Panc1 (cell line): Measurements from ENCODE around the gene TNRC6A. TPM values are rescaled to one million over a fixed set of nuclear protein-coding genes. Genes with fewer than 3 reads are reported as not detected.

ENCODE experiments used
- ATAC-seq: fragments of 200-7000 bp; cut with Tn5 transposase; 2 replicates; pipeline ENCODE4 v1.9.1; 2020; ENCODE audit warnings: mild to moderate bottlenecking, moderate library complexity
- BruUV-seq: library from RNA; stranded (reverse); fragments of 400-500 nt; replicated peaks from 2 replicates; lab custom pipeline; 2021; lab: Mats Ljungman, UMichigan
- CTCF ChIA-PET: fragments of 300-600 bp; sonication (Branson Sonifier 250); formaldehyde crosslinking; loops from one replicate; lab custom pipeline; 2022; ENCODE audit warnings: antibody characterized with exemption; lab: Charles Lee
- POLR2A ChIA-PET: fragments of 300-600 bp; sonication (Branson Sonifier 250); formaldehyde crosslinking; loops from one replicate; lab custom pipeline; 2022; ENCODE audit warnings: antibody characterized with exemption; lab: Charles Lee
- DNase-seq: peaks from one replicate; pipeline ENCODE4 v3.0.0-alpha.2; 2010; ENCODE audit warnings: low read depth, low spot score
- H3K27ac ChIP-seq: 2 replicates; pipeline ENCODE4 v1.5.1; 2011; ENCODE audit warnings: mild to moderate bottlenecking, low read length, inconsistent platforms
- H3K27me3 ChIP-seq: fragments of 200-500 bp; sonication (Bioruptor generic); 2 replicates; pipeline ENCODE4 v1.6.0; 2014; ENCODE audit warnings: low read length, inconsistent platforms; ENCODE audit not compliant: control insufficient read depth, insufficient read depth
- H3K36me3 ChIP-seq: fragments of 200-500 bp; sonication (Bioruptor generic); 2 replicates; pipeline ENCODE4 v1.5.1; 2014; ENCODE audit warnings: inconsistent platforms, mild to moderate bottlenecking, low read length, moderate library complexity; ENCODE audit not compliant: control insufficient read depth, insufficient read depth
- H3K4me1 ChIP-seq: 2 replicates; pipeline ENCODE4 v1.5.1; 2011; ENCODE audit warnings: inconsistent platforms, mild to moderate bottlenecking, low read length, moderate library complexity; ENCODE audit not compliant: control insufficient read depth, insufficient read depth
- H3K4me3 ChIP-seq, 2 experiments: 2 replicates each; pipeline ENCODE4 v1.5.1; 2011 to 2012; ENCODE audit warnings: low read depth in 2 of 2, low read length in 2 of 2, mild to moderate bottlenecking in 2 of 2, inconsistent platforms in 1 of 2, moderate library complexity in 1 of 2
- H3K9me3 ChIP-seq: fragments of 200-500 bp; sonication (Bioruptor generic); 2 replicates; pipeline ENCODE4 v1.5.1; 2014; ENCODE audit warnings: low read depth, mild to moderate bottlenecking, inconsistent platforms, low read length, moderate library complexity; ENCODE audit not compliant: control insufficient read depth, insufficient read depth
- CTCF ChIP-seq: fragments of 450-650 bp; IDR thresholded peaks from 2 replicates; pipeline ENCODE4 v1.5.1; 2017; ENCODE audit warnings: mild to moderate bottlenecking
- POLR2AphosphoS5 ChIP-seq: IDR thresholded peaks from 2 replicates; pipeline ENCODE4 v1.6.1; 2012; ENCODE audit warnings: mild to moderate bottlenecking, low read depth, low read length, moderate library complexity
- REST ChIP-seq, 2 experiments: IDR thresholded peaks; 2 replicates each; pipeline ENCODE4 v1.6.1; 2011 to 2012; ENCODE audit warnings: low read depth in 2 of 2, control low read depth in 1 of 2, low read length in 1 of 2, mild to moderate bottlenecking in 1 of 2, moderate library complexity in 1 of 2; ENCODE audit not compliant: insufficient read depth in 1 of 2
- SIN3A ChIP-seq: IDR thresholded peaks from 2 replicates; pipeline ENCODE4 v1.6.1; 2012; ENCODE audit warnings: low read depth, mild to moderate bottlenecking, low read length, moderate library complexity, borderline replicate concordance; ENCODE audit not compliant: insufficient read depth
- TCF7L2 ChIP-seq: IDR thresholded peaks from 2 replicates; pipeline ENCODE4 v1.6.1; 2011; ENCODE audit warnings: mild to moderate bottlenecking, low read depth, low read length, inconsistent platforms
- in situ Hi-C: cut with HindIII; loops from 2 replicates; pipeline ENCODE4 v1.10.0; 2016; ENCODE audit warnings: low sequenced_read_pairs, low pct_unique_long_range_greater_than_20kb
- intact Hi-C: fragments of 100-400 bp; cut with micrococcal nuclease; formaldehyde crosslinking; loops from one replicate; pipeline ENCODE4 v1.10.0; 2022; ENCODE audit not compliant: unreplicated experiment
- total RNA-seq: library from RNA; stranded (reverse); gene quantifications from one replicate; pipeline ENCODE4 v1.2.1, GENCODE V29; 2021; ENCODE audit not compliant: unreplicated experiment

TNRC6A gene
- total RNA-seq, 1 experiment from 2014 or later: 53.6 TPM

- TF ChIP-seq POLR2AphosphoS5 (no peak), TCF7L2 (no peak), CTCF (no peak), REST (IDR thresholded peaks at IDR 0.05; ENCODE audit: insufficient read depth in 1 of 2, low read depth in 2 of 2, low read length in 1 of 2) (no peak), SIN3A (no peak)
- H3K4me1 ChIP-seq: peaks cover 15% of the 10 kb centered on the region; the same call in 1 of the 2 replicates
- H3K4me3 ChIP-seq: no peak overlapping the region
- no peak overlapping the region for H3K27ac ChIP-seq
- POLR2A ChIA-PET: interaction anchor here (0.5 kb wide), 1 partner anchor 10 kb away, joined by 3 read pairs; no protein-coding TSS in a partner anchor
- CTCF ChIA-PET: no interaction called here
- H3K9me3 ChIP-seq: no peaks in the 10 kb centered on the region
- intact Hi-C loops (no loop called here), in situ Hi-C loops (no loop called here)
- no peaks in the 10 kb centered on the region for H3K27me3 ChIP-seq
- H3K36me3 ChIP-seq: peaks cover 19% of the 10 kb centered on the region
- DNase-seq (no peak), ATAC-seq (no peak)
- BruUV-seq: no TSS peak
These were observed 42.3 kb downstream of the TNRC6A start for GRCh38 chr16:24771779-24772157.

DNA sequence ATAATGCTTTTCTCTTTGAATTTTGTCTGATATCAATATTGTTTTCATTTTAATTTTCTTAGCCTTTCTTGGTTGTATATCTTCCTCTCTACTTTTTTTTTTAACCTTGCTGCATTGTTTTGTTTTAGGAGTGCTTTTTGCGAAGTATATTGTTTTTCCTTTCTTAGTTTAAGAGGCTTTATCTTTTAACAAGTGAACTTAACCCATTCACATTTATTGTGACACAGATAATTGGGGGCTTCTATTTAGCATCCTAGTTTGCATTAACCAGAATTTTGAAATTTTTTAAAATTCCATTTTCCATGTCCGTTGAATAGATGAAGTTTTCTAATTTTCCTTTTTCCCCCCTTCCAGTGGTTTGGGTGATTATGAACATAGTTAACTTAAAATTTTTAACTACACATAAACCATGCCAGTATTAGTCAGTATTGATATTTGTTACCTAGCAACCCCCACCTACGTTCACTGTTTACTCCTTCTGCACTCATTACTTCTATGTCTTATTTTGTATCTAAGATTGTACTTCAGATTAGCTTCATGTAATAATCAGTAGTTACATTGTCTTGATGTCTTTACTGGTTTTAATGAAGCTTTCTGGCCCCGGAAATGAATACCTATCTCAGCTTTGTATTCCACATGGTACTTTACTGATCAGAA is 44.4 kb downstream of the TNRC6A start:
- no TSS peak for BruUV-seq
- TF ChIP-seq TCF7L2 (no peak), CTCF (no peak), POLR2AphosphoS5 (no peak), REST (IDR thresholded peaks at IDR 0.05; ENCODE audit: insufficient read depth in 1 of 2, low read depth in 2 of 2, low read length in 1 of 2) (no peak), SIN3A (no peak)
- Histone ChIP-seq H3K9me3 (no peaks in the 10 kb centered on the region), H3K4me1 (peaks cover 15% of the 10 kb centered on the region; the same call in 1 of the 2 replicates), H3K36me3 (peaks cover 29% of the 10 kb centered on the region), H3K27ac (no peak overlapping the region), H3K4me3 (no peak overlapping the region), H3K27me3 (no peaks in the 10 kb centered on the region)
- in situ Hi-C loops (no loop called here), intact Hi-C loops (no loop called here)
- DNase-seq (no peak), ATAC-seq (no peak)
- ChIA-PET POLR2A (no interaction called here), CTCF (interaction anchor here (0.7 kb wide), 1 partner anchor 7 kb away, joined by 3 read pairs; no protein-coding TSS in a partner anchor)
